Fibroblast of skin of right quadriceps (primary cell): ENCODE results near the gene PIK3C2G.

Experiments used
- DNase-seq: peaks from one replicate; pipeline ENCODE4 v3.0.0-alpha.2; 2013

The PIK3C2G gene

DNA sequence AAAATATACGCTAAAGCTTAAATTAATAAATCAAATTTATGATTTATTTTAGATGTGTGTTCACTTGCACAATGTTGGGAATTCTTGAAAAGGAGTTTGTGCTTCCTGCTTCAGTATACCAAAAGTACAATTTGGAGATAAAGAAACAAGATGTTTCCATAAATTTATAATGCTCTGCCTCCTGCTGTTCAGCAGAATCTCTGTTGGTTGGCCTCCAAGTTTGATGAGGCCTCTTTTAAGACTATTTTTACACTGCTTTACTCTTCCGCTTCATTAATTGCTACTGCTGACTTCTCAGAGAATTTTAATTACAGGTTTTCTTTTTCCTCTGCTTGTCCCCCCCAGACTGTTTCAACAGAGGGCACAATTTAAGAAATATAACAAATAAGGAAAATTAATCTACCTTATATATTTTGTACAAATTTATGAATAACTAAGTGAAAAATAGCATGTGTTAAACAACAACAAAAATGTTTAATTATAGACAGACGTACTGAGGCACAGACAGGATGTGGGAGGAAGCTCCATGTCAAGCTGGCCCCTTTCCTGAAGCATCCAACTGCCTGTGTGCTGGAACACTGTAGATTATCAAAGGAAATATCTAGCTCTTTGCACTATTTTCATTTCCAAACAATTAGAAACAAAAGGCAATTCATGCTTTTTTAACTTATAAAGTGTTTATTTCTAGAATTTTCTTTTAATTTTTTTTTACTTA is 83.9 kb downstream of the PIK3C2G start:
- peak; percentile 18 for DNase-seq

- no peak for DNase-seq
These were observed 91.0 kb downstream of the PIK3C2G start for GRCh38 chr12:18352312-18352711.

- no peak for DNase-seq
These were observed 94.1 kb downstream of the PIK3C2G start for GRCh38 chr12:18355429-18355828.

DNA sequence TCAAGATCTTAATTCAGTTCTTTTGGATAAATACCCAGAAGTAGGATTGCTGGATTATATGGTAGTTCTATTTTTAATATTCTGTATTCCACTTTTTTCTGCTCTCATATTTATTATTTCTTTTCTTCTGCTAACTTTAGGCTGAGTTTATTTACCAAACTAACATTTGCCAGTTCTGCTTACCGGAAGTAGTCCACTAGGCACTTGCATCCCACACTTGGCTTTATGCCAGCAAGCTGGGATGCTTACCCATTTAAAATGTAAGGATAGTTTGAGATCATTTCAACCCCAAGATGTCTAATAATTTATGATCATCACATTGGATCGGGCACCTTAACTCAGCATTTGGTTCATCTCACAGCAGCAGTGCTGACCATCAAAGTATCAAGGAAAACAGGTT is 96.8 kb downstream of the PIK3C2G start:
- DNase-seq = no peak

DNA sequence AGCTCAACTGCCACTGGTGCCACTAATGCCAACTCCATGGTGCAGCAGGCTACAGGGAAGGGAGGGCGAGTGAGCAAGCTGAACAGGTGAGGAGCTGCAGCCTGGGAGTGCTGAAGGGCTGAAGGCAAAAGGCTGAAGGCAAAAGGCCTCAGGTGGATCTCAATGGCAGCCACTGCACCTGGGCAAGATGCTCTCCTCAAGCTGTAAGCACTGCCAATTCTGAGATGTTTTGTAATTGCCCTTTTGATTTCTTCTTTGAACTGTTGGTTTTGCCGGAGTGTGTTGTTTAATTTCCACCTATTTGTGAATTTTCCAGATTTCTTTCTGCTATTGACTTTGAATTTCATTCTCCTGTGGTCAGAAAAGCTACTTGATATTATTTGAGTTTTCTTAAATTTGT is 97.6 kb downstream of the PIK3C2G start:
- no peak for DNase-seq

DNA sequence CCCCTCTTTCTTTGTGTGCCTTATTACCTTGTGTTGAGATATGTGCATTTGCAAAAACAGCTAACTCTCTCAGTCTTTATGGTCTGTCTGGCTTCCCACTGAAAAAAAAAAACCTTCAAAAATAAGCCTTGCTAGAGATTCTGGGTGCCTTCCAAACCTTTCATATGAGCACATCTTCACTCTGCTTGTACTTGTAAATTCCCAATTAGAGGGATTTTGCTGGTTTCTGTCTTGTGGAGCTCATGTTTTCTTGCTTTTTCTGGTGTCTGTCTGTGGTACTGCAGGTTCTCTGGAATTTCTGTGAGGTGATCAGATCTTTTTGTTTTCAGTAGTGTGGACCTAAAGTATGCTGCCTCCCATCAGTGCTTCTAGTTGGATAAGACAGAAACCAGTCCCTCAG is 100.1 kb downstream of the PIK3C2G start:
- no peak for DNase-seq

DNA sequence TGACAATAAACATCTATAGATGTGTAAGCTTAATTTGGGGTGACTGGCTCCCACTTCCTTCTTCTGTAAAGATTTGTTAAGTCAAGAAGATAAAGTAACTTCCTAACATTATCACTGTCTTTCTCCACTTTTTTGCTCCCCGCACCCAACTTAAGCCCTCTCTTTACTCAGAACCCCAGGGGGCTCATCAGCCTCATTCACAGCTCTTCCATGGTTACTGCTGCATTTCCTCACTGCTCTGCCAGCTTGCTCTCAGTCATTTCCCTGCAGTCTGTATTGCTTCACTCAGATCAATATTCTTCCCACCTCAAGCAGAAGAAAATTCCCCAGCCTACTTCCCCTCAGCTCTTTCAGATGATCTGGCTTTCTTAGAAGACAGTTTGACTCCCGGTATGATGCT is 102.0 kb downstream of the PIK3C2G start:
- DNase-seq = no peak

- DNase-seq = no peak
These were observed 107.3 kb downstream of the PIK3C2G start for GRCh38 chr12:18368594-18368993.

DNA sequence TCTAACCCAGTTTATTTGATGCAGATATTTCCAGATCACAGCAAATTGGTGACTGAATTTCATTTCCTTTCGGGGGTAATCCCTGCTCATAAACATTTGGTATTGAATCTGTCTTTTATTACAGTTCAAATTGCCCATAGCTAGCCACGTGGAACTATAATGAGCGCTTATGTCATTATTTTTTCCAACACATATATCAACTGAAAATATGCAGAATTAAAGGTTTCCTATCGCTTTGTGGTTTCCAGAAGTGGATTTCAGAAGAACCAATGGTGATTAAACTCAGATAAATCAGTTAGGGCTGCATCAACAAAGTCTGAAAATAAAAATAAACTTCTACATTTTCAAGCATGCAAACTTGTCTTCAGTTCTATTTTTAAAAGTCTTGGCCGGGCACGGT is 111.9 kb downstream of the PIK3C2G start:
- peak; percentile 84 for DNase-seq

- DNase-seq = peak; percentile 5
These were observed 113.8 kb downstream of the PIK3C2G start for GRCh38 chr12:18375131-18375530.

DNA sequence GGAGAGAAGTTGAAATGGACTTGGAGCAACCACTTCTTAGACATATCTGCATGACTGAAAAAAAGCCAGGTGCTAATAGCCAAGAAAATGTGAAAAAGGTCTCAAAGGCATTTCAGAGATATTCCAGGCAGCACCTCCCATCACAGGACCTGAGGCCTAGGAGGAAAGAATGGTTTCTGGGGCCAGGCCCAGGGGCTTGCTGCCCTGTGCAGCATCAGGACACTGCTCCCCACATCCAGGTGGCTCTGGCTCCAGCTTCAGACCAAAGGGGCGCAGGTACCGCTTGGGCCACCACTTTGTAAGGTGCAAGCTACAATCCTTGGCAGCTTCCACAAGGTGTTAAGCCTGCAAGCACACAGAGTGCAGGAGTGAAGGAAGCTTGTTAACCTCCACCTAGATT is 114.3 kb downstream of the PIK3C2G start:
- DNase-seq = no peak

DNA sequence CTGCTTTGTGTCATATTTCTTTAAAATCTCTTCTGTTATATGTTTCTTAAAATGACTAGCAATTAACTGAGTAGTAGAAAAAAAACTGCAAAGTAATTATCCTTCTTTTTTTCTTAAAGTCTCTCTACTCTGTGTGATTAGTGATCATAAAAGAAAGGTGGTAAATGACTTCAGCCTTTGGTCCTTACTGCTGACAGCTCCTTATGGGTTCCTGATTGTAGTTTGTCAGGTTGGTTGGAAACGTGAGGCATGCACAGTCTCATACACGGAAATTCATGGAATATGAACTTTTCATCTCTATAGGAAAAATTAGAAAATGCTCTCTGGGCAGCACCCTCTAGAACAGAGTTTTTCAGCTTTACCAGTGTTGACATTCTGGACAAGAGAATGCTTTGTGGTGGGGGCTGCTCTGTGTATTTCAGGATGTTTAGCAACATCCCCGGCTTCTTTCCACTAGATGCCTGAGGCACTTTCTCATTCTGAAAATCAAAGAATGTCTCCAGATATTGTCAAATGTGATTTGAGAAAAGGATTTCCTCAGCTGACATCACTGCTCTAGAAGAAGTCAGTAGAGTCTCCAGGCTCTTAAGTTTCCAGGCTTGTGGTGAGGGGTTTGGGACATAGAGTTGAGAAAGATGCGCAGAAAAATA is 121.0 kb downstream of the PIK3C2G start:
- DNase-seq = peak; percentile 58

DNA sequence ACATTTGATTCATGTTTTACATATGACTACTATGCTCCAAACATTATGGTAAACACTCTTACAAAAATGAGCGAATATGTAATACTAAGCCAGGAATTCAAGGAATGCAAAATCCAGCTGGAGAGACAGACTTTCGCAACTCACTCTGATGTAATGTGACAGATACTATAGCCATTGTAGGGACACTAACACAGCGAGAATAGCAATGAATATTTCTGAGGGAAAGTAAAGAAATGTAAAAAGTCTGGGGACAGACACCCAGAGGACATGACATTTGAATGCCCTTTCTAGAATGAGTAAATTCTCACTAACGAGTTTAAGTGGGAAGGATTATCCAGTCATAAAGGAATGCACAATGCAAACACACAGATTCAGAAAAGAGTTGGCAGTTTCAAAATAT is 121.9 kb downstream of the PIK3C2G start:
- peak; percentile 96 for DNase-seq

- no peak for DNase-seq
These were observed 126.4 kb downstream of the PIK3C2G start for GRCh38 chr12:18387706-18388105.

DNA sequence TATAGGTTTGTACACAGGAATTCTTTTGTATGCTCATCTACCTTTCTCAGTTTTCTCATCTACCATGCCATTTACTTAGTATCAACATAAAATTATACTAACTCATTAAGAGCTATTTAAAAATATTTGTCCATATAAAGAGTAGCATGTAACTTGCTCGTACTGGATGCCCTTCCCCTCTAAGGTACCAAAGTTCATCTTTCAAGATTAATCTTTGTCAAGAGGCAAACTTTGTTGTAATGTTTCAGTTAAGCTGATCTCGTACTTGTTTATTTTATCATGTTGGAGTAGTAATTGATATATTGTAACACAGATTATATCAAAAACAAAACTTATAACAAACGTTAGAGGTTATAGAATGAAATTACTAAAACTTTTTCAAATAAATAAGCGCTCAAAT is 128.5 kb downstream of the PIK3C2G start:
- no peak for DNase-seq

DNA sequence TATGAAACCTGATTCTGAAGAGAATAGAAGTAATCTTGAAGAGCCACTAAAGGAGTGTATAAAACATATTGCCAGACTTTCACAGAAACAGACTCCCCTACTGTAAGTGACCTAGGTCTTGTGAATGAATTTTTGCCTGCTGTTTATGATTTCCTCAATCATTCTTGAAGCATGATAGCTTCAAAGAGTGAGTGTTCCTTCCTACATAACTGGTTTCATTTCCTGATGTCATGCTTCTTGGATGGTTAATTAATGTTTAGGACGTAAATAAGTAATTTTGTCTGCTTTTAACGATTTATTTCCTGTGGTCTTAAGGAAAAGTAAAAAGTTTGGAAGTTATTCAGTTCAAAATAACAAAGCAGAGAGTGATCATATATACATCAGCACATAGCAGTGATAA is 129.8 kb downstream of the PIK3C2G start:
- peak; percentile 36 for DNase-seq

- no peak for DNase-seq
These were observed 133.4 kb downstream of the PIK3C2G start for GRCh38 chr12:18394742-18395141.

DNA sequence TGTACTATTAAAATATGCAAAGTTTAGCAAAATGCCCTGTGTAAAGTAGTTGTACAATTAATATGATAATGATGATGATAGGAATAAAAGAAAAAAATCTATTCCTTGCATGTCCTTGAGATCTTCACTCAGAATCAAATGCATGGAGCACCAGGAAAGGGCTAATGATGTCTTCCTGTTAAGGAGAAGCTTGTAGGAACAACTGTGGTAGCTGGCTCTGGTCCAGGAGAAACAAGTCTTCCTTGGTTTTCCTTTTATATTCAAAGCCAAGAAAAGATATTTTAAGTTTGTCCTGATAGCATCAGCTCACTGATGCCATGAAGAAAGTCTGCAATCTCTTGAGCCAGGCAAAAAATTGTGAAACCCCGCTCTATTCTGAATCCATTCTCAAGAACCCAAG is 138.9 kb downstream of the PIK3C2G start:
- peak; percentile 31 for DNase-seq

- DNase-seq = no peak
These were observed 141.7 kb downstream of the PIK3C2G start for GRCh38 chr12:18402872-18403611.

- no peak for DNase-seq
These were observed 150.1 kb downstream of the PIK3C2G start for GRCh38 chr12:18411453-18411852.

DNA sequence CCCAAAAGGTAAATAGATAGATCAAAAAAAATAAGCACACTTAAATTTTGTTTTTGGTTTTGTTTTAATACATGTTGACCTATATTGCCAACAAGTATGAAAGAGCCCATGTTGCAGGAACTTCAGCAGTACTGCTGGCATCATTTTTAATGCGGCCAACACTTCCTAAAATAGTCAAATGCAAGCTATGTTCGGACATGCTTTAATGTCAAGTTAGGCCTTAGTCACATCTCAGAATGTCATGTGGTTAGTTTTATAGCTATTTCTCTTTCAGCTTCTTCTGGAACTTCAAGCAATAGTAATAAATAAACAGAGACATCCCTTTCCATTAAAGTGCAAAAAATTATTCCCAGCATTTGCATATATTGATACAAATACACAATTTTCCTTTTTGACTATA is 153.4 kb downstream of the PIK3C2G start:
- DNase-seq = no peak

- DNase-seq = no peak
These were observed 153.9 kb downstream of the PIK3C2G start for GRCh38 chr12:18415227-18415626.

- no peak for DNase-seq
These were observed 155.1 kb downstream of the PIK3C2G start for GRCh38 chr12:18416412-18416811.

GRCh38 chr12:18419311-18419710 is 158.0 kb downstream of the PIK3C2G start:
- no peak for DNase-seq
